ENCODE results near the gene ZNF839. TPM values are rescaled to one million over a fixed set of nuclear protein-coding genes. Genes with fewer than 3 reads are reported as not detected.

The ZNF839 gene
- total RNA-seq, 4 donors from 2014 or later: 7.6 to 12.5 (median 9.5) TPM

GRCh38 chr14:102335163-102335562, 15.6 kb downstream of the ZNF839 start:
- no peaks in the 10 kb centered on the region for H3K27me3 ChIP-seq
- no peak for TF ChIP-seq EP300 (IDR thresholded peaks at IDR 0.05)
- TF ChIP-seq POLR2AphosphoS5 (IDR thresholded peaks at IDR 0.05): no peak
- TF ChIP-seq CTCF (IDR thresholded peaks at IDR 0.05): no peak
- no peak for TF ChIP-seq POLR2A (IDR thresholded peaks at IDR 0.05; ENCODE audit: low read depth)
- WGBS: 90% methylated on average over 7 of the region's 7 CpGs
- peaks cover 19 to 88% (median 73%) of the 10 kb centered on the region in 4 donors for H3K36me3 ChIP-seq
- no peak for DNase-seq (ENCODE audit: extremely low spot score)
- H3K27ac ChIP-seq (replicated peaks in 1 of 4): no peak overlapping the region
- H3K4me3 ChIP-seq: no peak overlapping the region
- intact Hi-C loops (cut with DNase I): no loop called here
- no peaks in the 10 kb centered on the region for H3K4me1 ChIP-seq
- no peaks in the 10 kb centered on the region for H3K9me3 ChIP-seq

- Histone ChIP-seq H3K36me3 (peaks cover 16 to 96% (median 87%) of the 10 kb centered on the region in 4 donors), H3K4me3 (no peak overlapping the region), H3K27me3 (no peaks in the 10 kb centered on the region), H3K9me3 (no peaks in the 10 kb centered on the region), H3K4me1 (no peaks in the 10 kb centered on the region), H3K27ac (replicated peaks in 1 of 4) (no peak overlapping the region)
- intact Hi-C loops (cut with DNase I): no loop called here
- 96% methylated on average over 9 of the region's 9 CpGs for WGBS
- TF ChIP-seq CTCF (IDR thresholded peaks at IDR 0.05): no peak
- TF ChIP-seq POLR2A (IDR thresholded peaks at IDR 0.05; ENCODE audit: low read depth): no peak
- no peak for TF ChIP-seq POLR2AphosphoS5 (IDR thresholded peaks at IDR 0.05)
- TF ChIP-seq EP300 (IDR thresholded peaks at IDR 0.05): no peak
- DNase-seq (ENCODE audit: extremely low spot score): no peak
Measured at GRCh38 chr14:102338724-102339123, 19.2 kb downstream of the ZNF839 start.

GRCh38 chr14:102341566-102341965, 22.0 kb downstream of the ZNF839 start:
- intact Hi-C loops (cut with DNase I): loop anchor here (5.0 kb wide), 1 partner anchor 346 kb away; no protein-coding TSS in a partner anchor
- no peak for TF ChIP-seq POLR2AphosphoS5 (IDR thresholded peaks at IDR 0.05)
- TF ChIP-seq CTCF (IDR thresholded peaks at IDR 0.05): no peak
- no peak for TF ChIP-seq EP300 (IDR thresholded peaks at IDR 0.05)
- no peak for TF ChIP-seq POLR2A (IDR thresholded peaks at IDR 0.05; ENCODE audit: low read depth)
- Histone ChIP-seq H3K4me3 (no peak overlapping the region), H3K36me3 (peaks cover 33 to 96% (median 89%) of the 10 kb centered on the region in 4 donors), H3K27ac (replicated peaks in 1 of 4) (no peak overlapping the region), H3K9me3 (no peaks in the 10 kb centered on the region), H3K27me3 (no peaks in the 10 kb centered on the region), H3K4me1 (no peaks in the 10 kb centered on the region)
- WGBS: 100% methylated on average over 2 of the region's 8 CpGs
- no peak for DNase-seq (ENCODE audit: extremely low spot score)

- WGBS: 76% methylated on average over 5 of the region's 5 CpGs
- no peak for DNase-seq (ENCODE audit: extremely low spot score)
- TF ChIP-seq POLR2A (IDR thresholded peaks at IDR 0.05; ENCODE audit: low read depth) (no peak), EP300 (IDR thresholded peaks at IDR 0.05) (no peak), POLR2AphosphoS5 (IDR thresholded peaks at IDR 0.05) (no peak), CTCF (IDR thresholded peaks at IDR 0.05) (no peak)
- H3K36me3 ChIP-seq: peaks cover 40 to 96% (median 90%) of the 10 kb centered on the region in 4 donors
- no peak overlapping the region for H3K4me3 ChIP-seq
- no peaks in the 10 kb centered on the region for H3K9me3 ChIP-seq
- H3K4me1 ChIP-seq: no peaks in the 10 kb centered on the region
- intact Hi-C loops (cut with DNase I): loop anchor here (5.0 kb wide), 1 partner anchor 345 kb away; no protein-coding TSS in a partner anchor
- H3K27ac ChIP-seq (replicated peaks in 1 of 4): no peak overlapping the region
- no peaks in the 10 kb centered on the region for H3K27me3 ChIP-seq
Measured at GRCh38 chr14:102342238-102342637, 22.7 kb downstream of the ZNF839 start.

GRCh38 chr14:102344084-102344483, 24.5 kb downstream of the ZNF839 start:
- no peaks in the 10 kb centered on the region for H3K9me3 ChIP-seq
- H3K4me1 ChIP-seq: no peaks in the 10 kb centered on the region
- DNase-seq (ENCODE audit: extremely low spot score): no peak
- H3K27me3 ChIP-seq: no peaks in the 10 kb centered on the region
- TF ChIP-seq CTCF (IDR thresholded peaks at IDR 0.05): no peak
- no peak for TF ChIP-seq POLR2AphosphoS5 (IDR thresholded peaks at IDR 0.05)
- TF ChIP-seq EP300 (IDR thresholded peaks at IDR 0.05): no peak
- TF ChIP-seq POLR2A (IDR thresholded peaks at IDR 0.05; ENCODE audit: low read depth): no peak
- no peak overlapping the region for H3K4me3 ChIP-seq
- H3K27ac ChIP-seq (replicated peaks in 1 of 4): no peak overlapping the region
- 85% methylated on average over 6 of the region's 7 CpGs for WGBS
- H3K36me3 ChIP-seq: peaks cover 52 to 98% (median 96%) of the 10 kb centered on the region in 4 donors
- intact Hi-C loops (cut with DNase I): loop anchor here (5.0 kb wide), 1 partner anchor 343 kb away; no protein-coding TSS in a partner anchor
